Ovary (tissue), 3 donors: Measurements from ENCODE around the gene IL3RA.

Source experiments
- CTCF ChIP-seq, 3 donors: fragments of 450-650 bp in 2 of 3; fragments of 200-600 bp in 1 of 3; IDR thresholded peaks; one replicate each; pipeline versions ENCODE4 v1.5.1 to v1.8.0; 2016 to 2022; ENCODE audit warnings: antibody characterized with exemption in 3 of 3, mild to moderate bottlenecking in 1 of 3
- EP300 ChIP-seq: sonication (generic); formaldehyde crosslinking; IDR thresholded peaks from one replicate; pipeline ENCODE4 v1.6.1; 2017; ENCODE audit warnings: antibody characterized with exemption
- POLR2A ChIP-seq: fragments of 450-650 bp; IDR thresholded peaks from one replicate; pipeline ENCODE4 v1.6.1; 2017; ENCODE audit warnings: antibody characterized with exemption, mild to moderate bottlenecking, moderate library complexity
- donor health status: DM: no; HTN: no; CAD: no.

GRCh38 chrX:1389181-1389992, 52.8 kb downstream of the IL3RA start:
- no peak for TF ChIP-seq CTCF (IDR thresholded peaks at IDR 0.05)
- TF ChIP-seq EP300 = no peak
- no peak for TF ChIP-seq POLR2A
